Upper lobe of left lung (tissue), 6 donors: ENCODE measurements around the gene ERVMER34-1. TPM values are rescaled to one million over a fixed set of nuclear protein-coding genes. Genes with fewer than 3 reads are reported as not detected.

ENCODE experiments used
- ATAC-seq, 2 donors: fragments of 200-7000 bp; cut with Tn5 transposase; one replicate each; pipeline ENCODE4 v1.9.1; 2022; ENCODE audit warnings: mild to moderate bottlenecking in 2 of 2, moderate library complexity in 2 of 2; ENCODE audit not compliant: low FRiP score in 2 of 2
- DNase-seq, 2 donors: peaks; one replicate each; pipeline ENCODE4 v3.0.0-alpha.2; 2019 to 2020
- H3K27ac ChIP-seq, 4 donors: fragments of 200-600 bp; sonication (generic); one replicate each; pipeline ENCODE4 v1.5.1; 2016 to 2019
- H3K27me3 ChIP-seq, 4 donors: fragments of 200-600 bp; sonication (generic); one replicate each; pipeline ENCODE4 v1.5.1; 2017 to 2019
- H3K36me3 ChIP-seq, 4 donors: fragments of 200-600 bp; sonication (generic); one replicate each; pipeline ENCODE4 v1.5.1; 2016 to 2019
- H3K4me1 ChIP-seq, 4 donors: fragments of 200-600 bp; sonication (generic); one replicate each; pipeline ENCODE4 v1.5.1; 2018 to 2019
- H3K4me3 ChIP-seq, 4 donors: fragments of 200-600 bp; sonication (generic); one replicate each; pipeline ENCODE4 v1.5.1; 2017 to 2019; ENCODE audit warnings: mild to moderate bottlenecking in 2 of 4, moderate library complexity in 1 of 4
- H3K9me3 ChIP-seq, 4 donors: fragments of 200-600 bp; sonication (generic); one replicate each; pipeline ENCODE4 v1.5.1; 2018 to 2019
- EP300 ChIP-seq, 4 donors: sonication (generic); formaldehyde crosslinking; IDR thresholded peaks; one replicate each; pipeline ENCODE4 v1.5.1; 2017; ENCODE audit warnings: antibody characterized with exemption in 4 of 4, control low read depth in 2 of 4
- POLR2A ChIP-seq, 4 donors: fragments of 450-650 bp; IDR thresholded peaks; one replicate each; pipeline ENCODE4 v1.5.1; 2016 to 2017; ENCODE audit warnings: antibody characterized with exemption in 4 of 4, mild to moderate bottlenecking in 2 of 4
- POLR2AphosphoS5 ChIP-seq, 2 donors: sonication (generic); formaldehyde crosslinking; IDR thresholded peaks; one replicate each; pipeline ENCODE4 v1.5.1; 2017; ENCODE audit warnings: antibody characterized with exemption in 2 of 2
- WGBS, 2 donors: methylation state at CpG; one replicate each; pipeline ENCODE4 v1.1.5; 2017 to 2018; 5-methylcytosine and 5-hydroxymethylcytosine counted together
- total RNA-seq, 6 donors: library from RNA; depleted of rRNA in 4 of 6; stranded (reverse); fragments of >200 nt in 4 of 6; gene quantifications; one replicate each; pipeline versions ENCODE4 v1.1.0 to v1.2.1, GENCODE V29; 2016 to 2021
- TF ChIP-seq, protein P1 (sequence below), 6 experiments: fragments of 450-650 bp in 4 of 6; fragments of 200-600 bp in 2 of 6; sonication (generic) in 2 of 6; IDR thresholded peaks; one replicate each; pipeline ENCODE4 v1.5.1; 2016 to 2019; ENCODE audit warnings: antibody characterized with exemption in 6 of 6
- donor health status: DM: no; HTN: no; CAD: no; lungs with moderate emphysema.
- donor health status: DM: no; HTN: yes; CAD: no; lungs with severe emphysema.

Gene ERVMER34-1
- 1 to 10 TPM in 1 of 6 donors, under 1 TPM in 4, not detected in 1; 0.44 to 2.1 (median 0.79) TPM for total RNA-seq

DNA sequence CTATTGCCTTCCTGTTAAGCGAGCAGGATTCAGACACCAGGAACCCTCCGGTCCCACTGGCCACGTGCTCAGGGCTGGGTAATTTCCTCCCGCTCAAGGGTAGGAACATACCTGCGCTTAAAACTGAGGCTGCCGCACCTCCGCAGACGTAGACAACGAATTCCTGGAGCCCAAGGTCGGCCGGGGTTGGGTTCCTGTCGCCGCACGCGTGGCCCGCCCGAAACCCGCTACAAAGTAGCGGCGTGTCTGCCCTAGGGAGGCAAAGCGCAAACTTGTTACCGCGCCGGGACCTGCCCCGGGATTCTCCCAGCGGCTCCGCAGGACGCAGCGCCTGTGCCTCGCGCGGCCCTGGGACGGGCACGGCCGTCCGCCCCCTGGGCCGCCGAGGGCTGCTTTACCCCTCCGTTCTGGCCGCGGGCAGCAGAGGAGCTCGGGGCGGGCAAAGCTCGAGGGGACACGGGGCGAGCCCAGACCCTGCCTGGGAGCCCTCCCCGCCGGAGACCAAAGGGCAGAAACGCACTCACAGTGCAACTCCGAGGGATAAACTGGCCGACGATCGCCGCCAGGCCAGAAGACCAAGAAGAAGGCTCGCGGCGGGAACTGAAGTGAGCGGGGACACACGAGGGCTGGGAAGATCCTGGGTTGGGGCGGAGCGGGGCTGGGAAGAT, at the start of gene ERVMER34-1:
ERVMER34-1 (minus strand) TSS at position 607 of the 668 bp plus-strand sequence. CDS start 5,905 bp downstream, outside the sequence.
- ATAC-seq = peak; percentile 59 to 80
- peak in 1 of 2 donors; percentile 86 for DNase-seq
- no peaks in the 10 kb centered on the region for H3K36me3 ChIP-seq
- WGBS, 2 donors = 1 to 4% methylated on average over 17 to 26 of the region's 61 CpGs
- TF ChIP-seq EP300 (IDR thresholded peaks at IDR 0.05) (no peak), POLR2AphosphoS5 (IDR thresholded peaks at IDR 0.05) (no peak), POLR2A (IDR thresholded peaks at IDR 0.05) (no peak)
- TF ChIP-seq, protein P1, sequence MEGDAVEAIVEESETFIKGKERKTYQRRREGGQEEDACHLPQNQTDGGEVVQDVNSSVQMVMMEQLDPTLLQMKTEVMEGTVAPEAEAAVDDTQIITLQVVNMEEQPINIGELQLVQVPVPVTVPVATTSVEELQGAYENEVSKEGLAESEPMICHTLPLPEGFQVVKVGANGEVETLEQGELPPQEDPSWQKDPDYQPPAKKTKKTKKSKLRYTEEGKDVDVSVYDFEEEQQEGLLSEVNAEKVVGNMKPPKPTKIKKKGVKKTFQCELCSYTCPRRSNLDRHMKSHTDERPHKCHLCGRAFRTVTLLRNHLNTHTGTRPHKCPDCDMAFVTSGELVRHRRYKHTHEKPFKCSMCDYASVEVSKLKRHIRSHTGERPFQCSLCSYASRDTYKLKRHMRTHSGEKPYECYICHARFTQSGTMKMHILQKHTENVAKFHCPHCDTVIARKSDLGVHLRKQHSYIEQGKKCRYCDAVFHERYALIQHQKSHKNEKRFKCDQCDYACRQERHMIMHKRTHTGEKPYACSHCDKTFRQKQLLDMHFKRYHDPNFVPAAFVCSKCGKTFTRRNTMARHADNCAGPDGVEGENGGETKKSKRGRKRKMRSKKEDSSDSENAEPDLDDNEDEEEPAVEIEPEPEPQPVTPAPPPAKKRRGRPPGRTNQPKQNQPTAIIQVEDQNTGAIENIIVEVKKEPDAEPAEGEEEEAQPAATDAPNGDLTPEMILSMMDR (IDR thresholded peaks at IDR 0.05) = no peak
- peak within 1 kb of the TSS; percentile 46 to 68 (median 52) for H3K4me3 ChIP-seq
- peaks cover 0 to 17% (median 13%) of the 10 kb centered on the region in 4 donors for H3K4me1 ChIP-seq
- no peaks in the 10 kb centered on the region for H3K27me3 ChIP-seq
- H3K9me3 ChIP-seq = no peaks in the 10 kb centered on the region
- peak within 1 kb of the TSS; percentile 15 to 49 (median 37) for H3K27ac ChIP-seq

GRCh38 chr4:52799813-52800212, 48.6 kb upstream of the ERVMER34-1 start:
- Histone ChIP-seq H3K36me3 (no peaks in the 10 kb centered on the region), H3K9me3 (no peaks in the 10 kb centered on the region), H3K4me1 (no peaks in the 10 kb centered on the region), H3K27me3 (no peaks in the 10 kb centered on the region), H3K4me3 (no peak overlapping the region), H3K27ac (no peak overlapping the region)
- 90 to 92% methylated on average over 2 of the region's 2 CpGs for WGBS, 2 donors
- ATAC-seq = no peak
- TF ChIP-seq POLR2AphosphoS5 (IDR thresholded peaks at IDR 0.05) (no peak), POLR2A (IDR thresholded peaks at IDR 0.05) (no peak), EP300 (IDR thresholded peaks at IDR 0.05) (no peak)
- TF ChIP-seq, protein P1 (IDR thresholded peaks at IDR 0.05) = no peak
- DNase-seq = no peak

- H3K27me3 ChIP-seq = no peaks in the 10 kb centered on the region
- DNase-seq (no peak), ATAC-seq (no peak)
- no peaks in the 10 kb centered on the region for H3K9me3 ChIP-seq
- no peaks in the 10 kb centered on the region for H3K4me1 ChIP-seq
- no peak overlapping the region for H3K4me3 ChIP-seq
- no peak for TF ChIP-seq POLR2AphosphoS5 (IDR thresholded peaks at IDR 0.05)
- TF ChIP-seq EP300 (IDR thresholded peaks at IDR 0.05) = no peak
- no peak for TF ChIP-seq POLR2A (IDR thresholded peaks at IDR 0.05)
- TF ChIP-seq, protein P1 (IDR thresholded peaks at IDR 0.05) = no peak
- H3K27ac ChIP-seq = no peak overlapping the region
- no peaks in the 10 kb centered on the region for H3K36me3 ChIP-seq
Observed at GRCh38 chr4:52795533-52795932, 44.3 kb upstream of the ERVMER34-1 start.

DNA sequence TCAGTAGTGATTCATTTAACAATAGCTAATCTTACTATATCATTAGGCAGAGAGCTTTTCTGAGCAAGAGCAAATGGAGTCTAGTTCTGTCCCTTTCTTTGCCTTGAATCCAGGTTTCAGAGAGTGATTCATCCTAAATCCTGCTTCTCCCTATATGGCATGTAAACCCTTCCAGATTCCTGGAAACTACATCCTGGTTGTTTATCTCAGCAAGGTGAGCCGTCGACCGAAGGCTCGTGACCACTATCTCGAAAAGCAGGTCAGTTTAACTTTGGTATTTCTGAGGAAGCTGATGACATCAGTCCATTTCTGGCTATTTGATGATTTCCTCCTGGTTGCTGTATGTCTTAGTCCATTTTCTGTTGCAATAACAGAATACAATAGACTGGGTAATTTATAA, 40.7 kb upstream of the ERVMER34-1 start:
- DNase-seq = no peak
- WGBS, 2 donors = 93 to 95% methylated on average over 5 of the region's 5 CpGs
- Histone ChIP-seq H3K27me3 (no peaks in the 10 kb centered on the region), H3K4me1 (no peaks in the 10 kb centered on the region), H3K27ac (no peak overlapping the region), H3K36me3 (no peaks in the 10 kb centered on the region), H3K4me3 (no peak overlapping the region), H3K9me3 (no peaks in the 10 kb centered on the region)
- ATAC-seq = no peak
- TF ChIP-seq POLR2AphosphoS5 (IDR thresholded peaks at IDR 0.05) (no peak), POLR2A (IDR thresholded peaks at IDR 0.05) (no peak)

DNA sequence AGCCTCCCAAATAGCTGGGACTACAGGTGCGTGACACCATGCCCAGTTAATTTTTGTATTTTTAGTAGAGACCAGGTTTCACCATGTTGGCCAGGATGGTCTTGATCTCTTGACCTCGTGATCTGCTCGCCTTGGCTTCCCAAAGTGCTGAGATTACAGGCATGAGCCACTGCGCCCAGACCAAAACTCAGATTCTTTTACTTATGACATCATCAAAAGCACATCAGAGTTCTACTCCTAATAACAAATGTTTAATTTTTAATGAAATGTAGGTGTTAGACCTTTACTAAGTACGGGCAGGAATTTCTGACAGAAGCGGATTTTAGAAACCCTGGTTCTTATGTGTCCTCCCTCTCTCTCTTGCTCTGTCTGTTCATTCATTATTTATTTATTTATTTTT, 38.5 kb upstream of the ERVMER34-1 start:
- no peak for DNase-seq
- 94 to 97% methylated on average over 6 of the region's 6 CpGs for WGBS, 2 donors
- no peak for TF ChIP-seq POLR2AphosphoS5 (IDR thresholded peaks at IDR 0.05)
- TF ChIP-seq POLR2A (IDR thresholded peaks at IDR 0.05) = no peak
- TF ChIP-seq, protein P1 (IDR thresholded peaks at IDR 0.05) = no peak
- TF ChIP-seq EP300 (IDR thresholded peaks at IDR 0.05) = no peak
- Histone ChIP-seq H3K9me3 (no peaks in the 10 kb centered on the region), H3K4me3 (no peak overlapping the region), H3K27ac (no peak overlapping the region), H3K36me3 (no peaks in the 10 kb centered on the region), H3K4me1 (no peaks in the 10 kb centered on the region), H3K27me3 (no peaks in the 10 kb centered on the region)
- ATAC-seq = no peak
